GM12878 (cell line): Measurements from ENCODE around the gene PNPLA3. TPM values are rescaled to one million over a fixed set of nuclear protein-coding genes. Genes with fewer than 3 reads are reported as not detected.

Experiments
- ATAC-seq: fragments of 200-7000 bp; cut with Tn5 transposase; 3 replicates; pipeline ENCODE4 v1.9.1; 2020; ENCODE audit warnings: mild to moderate bottlenecking, moderate library complexity
- BruUV-seq: library from RNA; stranded (reverse); fragments of 400-500 nt; replicated peaks from 2 replicates; lab custom pipeline; 2021; lab: Mats Ljungman, UMichigan
- CTCF ChIA-PET: fragments of 300-600 bp; sonication (Branson Sonifier 250); formaldehyde crosslinking; extraction: SDS; loops from one replicate; lab custom pipeline; 2021; ENCODE audit warnings: inconsistent platforms; lab: Yijun Ruan, JAX
- POLR2A ChIA-PET: fragments of 350-600 bp; formaldehyde crosslinking; extraction: SDS; loops from one replicate; lab custom pipeline; 2021; ENCODE audit warnings: inconsistent platforms; lab: Charles Lee
- RAD21 ChIA-PET: fragments of 300-600 bp; sonication (Branson Sonifier 250); formaldehyde crosslinking; loops from one replicate; lab custom pipeline; 2023; ENCODE audit warnings: antibody characterized with exemption; ENCODE audit not compliant: unreplicated experiment; lab: Charles Lee
- SMC1A ChIA-PET: fragments of 300-600 bp; sonication (Branson Sonifier 250); formaldehyde crosslinking; loops from one replicate; lab custom pipeline; 2023; ENCODE audit not compliant: unreplicated experiment, uncharacterized antibody; lab: Charles Lee
- DNase-seq: peaks from one replicate; pipeline ENCODE4 v3.0.0-alpha.2; 2011; ENCODE audit warnings: low read depth, low spot score
- FAIRE-seq: peaks from 3 replicates; lab custom pipeline; 2011; peaks lifted over from hg19 to GRCh38; lab: Jason Lieb, UNC
- H2AFZ ChIP-seq: 2 replicates; pipeline ENCODE4 v1.6.0; 2011; ENCODE audit warnings: low read depth, low read length, control low read depth; ENCODE audit not compliant: control insufficient read depth
- H3K27ac ChIP-seq: 2 replicates; pipeline ENCODE4 v1.5.1; 2011; ENCODE audit warnings: control low read depth; ENCODE audit not compliant: control insufficient read depth, insufficient read depth
- H3K27me3 ChIP-seq, 2 experiments: replicated peaks in 1 of 2; 2 replicates each; pipeline versions ENCODE4 v1.6.0 to v1.6.1; 2011; ENCODE audit warnings: low read length in 1 of 2; ENCODE audit not compliant: control insufficient read depth in 2 of 2, insufficient read depth in 2 of 2
- H3K36me3 ChIP-seq, 2 experiments: 2 replicates each; pipeline ENCODE4 v1.5.1; 2011; ENCODE audit warnings: low read length in 1 of 2; ENCODE audit not compliant: control insufficient read depth in 2 of 2, insufficient read depth in 2 of 2
- H3K4me1 ChIP-seq: 2 replicates; pipeline ENCODE4 v1.6.1; 2011; ENCODE audit warnings: mild to moderate bottlenecking, low read length, moderate library complexity, mixed read lengths; ENCODE audit not compliant: control insufficient read depth, insufficient read depth
- H3K4me2 ChIP-seq: 2 replicates; pipeline ENCODE4 v1.6.0; 2011; ENCODE audit warnings: control low read depth; ENCODE audit not compliant: control insufficient read depth, insufficient read depth
- H3K4me3 ChIP-seq: fragments of 200-600 bp; sonication (generic); 2 replicates; pipeline ENCODE4 v1.5.1; 2016
- H3K79me2 ChIP-seq: 2 replicates; pipeline ENCODE4 v1.6.0; 2011; ENCODE audit warnings: low read length; ENCODE audit not compliant: control insufficient read depth, insufficient read depth
- H3K9ac ChIP-seq: 2 replicates; pipeline ENCODE4 v1.8.0; 2011; ENCODE audit warnings: low read length, control low read depth, mixed read lengths; ENCODE audit not compliant: control insufficient read depth, insufficient read depth
- H3K9me3 ChIP-seq: replicated peaks from 3 replicates; pipeline ENCODE4 v1.5.1; 2011; ENCODE audit warnings: mild to moderate bottlenecking, low read length; ENCODE audit not compliant: control insufficient read depth, insufficient read depth
- H4K20me1 ChIP-seq: 2 replicates; pipeline ENCODE4 v1.6.0; 2011; ENCODE audit not compliant: control insufficient read depth, insufficient read depth
- BACH1 ChIP-seq: fragments of 450-650 bp; IDR thresholded peaks from 2 replicates; pipeline ENCODE4 v1.6.1; 2017; ENCODE audit warnings: mild to moderate bottlenecking, borderline replicate concordance
- CEBPB ChIP-seq, 2 experiments: fragments of 150-350 bp in 1 of 2; IDR thresholded peaks; 2 replicates each; pipeline ENCODE4 v1.6.1; 2012 to 2014; ENCODE audit warnings: low read depth in 2 of 2, low read length in 2 of 2, borderline replicate concordance in 1 of 2, inconsistent platforms in 1 of 2
- EP300 ChIP-seq, 2 experiments: fragments of 150-350 bp in 1 of 2; IDR thresholded peaks; 2 replicates each; pipeline ENCODE4 v1.6.1; 2011 to 2012; ENCODE audit warnings: low read depth in 2 of 2, low read length in 2 of 2, borderline replicate concordance in 1 of 2, improper control_type of control experiment in 1 of 2, inconsistent platforms in 1 of 2; ENCODE audit not compliant: control insufficient read depth in 1 of 2
- MYB ChIP-seq: fragments of 150-350 bp; IDR thresholded peaks from 2 replicates; pipeline ENCODE4 v1.6.1; 2014; ENCODE audit warnings: mild to moderate bottlenecking, low read depth, low read length, borderline replicate concordance
- NBN ChIP-seq: fragments of 450-650 bp; IDR thresholded peaks from 2 replicates; pipeline ENCODE4 v1.6.1; 2016
- RAD21 ChIP-seq: IDR thresholded peaks from 2 replicates; pipeline ENCODE4 v1.6.1; 2011; ENCODE audit warnings: mild to moderate bottlenecking, low read depth, low read length, moderate library complexity; ENCODE audit not compliant: insufficient read depth
- RFX5 ChIP-seq: IDR thresholded peaks from 2 replicates; pipeline ENCODE4 v1.6.1; 2011; ENCODE audit warnings: low read depth, low read length, improper control_type of control experiment
- SUPT20H ChIP-seq: IDR thresholded peaks from 2 replicates; pipeline ENCODE4 v1.6.1; 2011; ENCODE audit warnings: low read depth, mild to moderate bottlenecking, low read length, moderate library complexity, borderline replicate concordance; ENCODE audit not compliant: control insufficient read depth
- WGBS: methylation state at CpG from one replicate; pipeline ENCODE4 v1.1.6; 2016; ENCODE audit warnings: low lambda C conversion rate; ENCODE audit not compliant: insufficient replicate concordance, insufficient coverage; ENCODE audit errors: missing lambda C conversion rate; 5-methylcytosine and 5-hydroxymethylcytosine counted together
- in situ Hi-C: fragments of 300-500 bp; cut with MboI; formaldehyde crosslinking; loops from 9 replicates; pipeline ENCODE4 v1.14.3; 2018; ENCODE audit warnings: mixed read lengths
- intact Hi-C: fragments of 100-400 bp; cut with micrococcal nuclease; formaldehyde crosslinking; loops from one replicate; pipeline ENCODE4 v1.14.2; 2022; ENCODE audit not compliant: unreplicated experiment
- polyA plus RNA-seq, 11 experiments: library from polyadenylated mRNA; depleted of rRNA in 4 of 11; unstranded in 6 of 11; stranded (reverse) in 5 of 11; fragments of >200 nt; fragmentation: Nextera tagmentation in 4 of 11; fragmentation: Illumina TruSeq in 1 of 11; extraction: Ambion mirVana in 4 of 11; extraction: Trizol in 1 of 11; gene quantifications; 1 replicate in 1 of 11; 2 replicates in 10 of 11; pipeline versions ENCODE4 v1.2.1 to v1.2.3, GENCODE V29; 2011 to 2016; ENCODE audit warnings: inconsistent platforms in 2 of 11, missing spikeins in 2 of 11, low read depth in 1 of 11
- total RNA-seq, 4 experiments: library from RNA; depleted of rRNA in 3 of 4; stranded (reverse); fragments of >200 nt in 3 of 4; fragmentation: Illumina TruSeq in 1 of 4; extraction: Trizol in 1 of 4; gene quantifications; 2 replicates each; pipeline versions ENCODE4 v1.2.1 to v1.2.3, GENCODE V29; 2013 to 2021

PNPLA3 gene
- total and polyA plus RNA-seq, 10 of the 15 experiments (the other 5 are each of a cell fraction or from before 2014, with no cell fraction given), result 0.05 to 0.08 TPM; not detected in 8

- H3K9ac ChIP-seq, result no peak overlapping the region
- intact Hi-C loops, result no loop called here
- no peaks in the 10 kb centered on the region for H3K79me2 ChIP-seq
- H3K4me3 ChIP-seq, result no peak overlapping the region
- H3K4me1 ChIP-seq, result no peaks in the 10 kb centered on the region
- H3K36me3 ChIP-seq, result no peaks in the 10 kb centered on the region
- DNase-seq (no peak), FAIRE-seq (no peak), ATAC-seq (no peak)
- under 1% methylated on average over 12 of the region's 12 CpGs for WGBS
- peaks cover 6 to 7% of the 10 kb centered on the region in 2 experiments; a peak in 3 of 4 replicates for H3K27me3 ChIP-seq
- BruUV-seq, result no TSS peak
- ChIA-PET SMC1A (no interaction called here), RAD21 (no interaction called here), POLR2A (no interaction called here), CTCF (interaction anchor here (0.7 to 1.4 kb wide), 2 partner anchors 15 to 79 kb away, joined by 3 to 4 read pairs; no protein-coding TSS in a partner anchor)
- H4K20me1 ChIP-seq, result no peaks in the 10 kb centered on the region; the same call in 1 of the 2 replicates
- no peak overlapping the region for H3K4me2 ChIP-seq
- H2AFZ ChIP-seq, result no peak overlapping the region
- in situ Hi-C loops, result no loop called here
- H3K9me3 ChIP-seq, result no peaks in the 10 kb centered on the region
- H3K27ac ChIP-seq, result no peak overlapping the region
- TF ChIP-seq EP300 (IDR thresholded peaks at IDR 0.05; ENCODE audit: borderline replicate concordance in 1 of 2, control insufficient read depth in 1 of 2, low read depth in 2 of 2, low read length in 2 of 2), result no peak
- no peak for TF ChIP-seq BACH1
- TF ChIP-seq CEBPB (IDR thresholded peaks at IDR 0.05; ENCODE audit: borderline replicate concordance in 1 of 2, low read depth in 2 of 2, low read length in 2 of 2), result no peak
- no peak for TF ChIP-seq NBN
- no peak for TF ChIP-seq SUPT20H
- no peak for TF ChIP-seq RFX5
- no peak for TF ChIP-seq MYB
- TF ChIP-seq RAD21, result no peak
Observed at GRCh38 chr22:43897751-43898261, 25.8 kb upstream of the PNPLA3 start.
